Caco-2 (cell line): ENCODE results near the gene NDST1. TPM values are rescaled to one million over a fixed set of nuclear protein-coding genes. Genes with fewer than 3 reads are reported as not detected.

Source experiments
- BruUV-seq: library from RNA; stranded (reverse); fragments of 400-500 nt; replicated peaks from 2 replicates; lab custom pipeline; 2021; lab: Mats Ljungman, UMichigan
- CTCF ChIA-PET: fragments of 300-600 bp; sonication (Branson Sonifier 250); formaldehyde crosslinking; loops from one replicate; lab custom pipeline; 2022; ENCODE audit warnings: antibody characterized with exemption; lab: Charles Lee
- POLR2A ChIA-PET: fragments of 300-600 bp; sonication (Branson Sonifier 250); formaldehyde crosslinking; loops from one replicate; lab custom pipeline; 2022; ENCODE audit warnings: antibody characterized with exemption; lab: Charles Lee
- DNase-seq, 2 experiments: peaks; one replicate each; pipeline versions ENCODE4 v3.0.0 to v3.0.0-alpha.2; 2020 to 2022
- H3K27me3 ChIP-seq: replicated peaks from 2 replicates; pipeline ENCODE4 v1.6.0; 2011; ENCODE audit warnings: low read length; ENCODE audit not compliant: control insufficient read depth, insufficient read depth
- H3K36me3 ChIP-seq: 2 replicates; pipeline ENCODE4 v1.5.1; 2011; ENCODE audit warnings: low read length; ENCODE audit not compliant: control insufficient read depth, insufficient read depth
- H3K4me1 ChIP-seq: fragments of 250-450 bp; sonication (Bioruptor Pico); 2 replicates; pipeline ENCODE4 v1.5.1; 2020; ENCODE audit warnings: mild to moderate bottlenecking
- H3K4me3 ChIP-seq: 2 replicates; pipeline ENCODE4 v1.5.1; 2011; ENCODE audit warnings: low read depth, mild to moderate bottlenecking, control low read depth, low read length
- H3K9me3 ChIP-seq: fragments of 250-450 bp; sonication (Bioruptor Pico); 2 replicates; pipeline ENCODE4 v1.5.1; 2020; ENCODE audit warnings: mild to moderate bottlenecking, moderate library complexity
- H3K27ac Mint-ChIP-seq: one replicate; pipeline ENCODE4 v1.8.0; 2022; ENCODE audit warnings: mixed read lengths; ENCODE audit not compliant: unreplicated experiment
- H3K27me3 Mint-ChIP-seq: one replicate; pipeline ENCODE4 v1.8.0; 2022; ENCODE audit warnings: mixed read lengths; ENCODE audit not compliant: insufficient read depth, unreplicated experiment
- H3K36me3 Mint-ChIP-seq: one replicate; pipeline ENCODE4 v1.8.0; 2022; ENCODE audit warnings: mild to moderate bottlenecking, mixed read lengths; ENCODE audit not compliant: insufficient read depth, unreplicated experiment
- H3K4me1 Mint-ChIP-seq: one replicate; pipeline ENCODE4 v1.8.0; 2022; ENCODE audit warnings: low read depth, mixed read lengths; ENCODE audit not compliant: unreplicated experiment
- H3K4me3 Mint-ChIP-seq: one replicate; pipeline ENCODE4 v1.8.0; 2022; ENCODE audit warnings: mild to moderate bottlenecking, moderate library complexity, mixed read lengths; ENCODE audit not compliant: unreplicated experiment
- H3K9me3 Mint-ChIP-seq: one replicate; pipeline ENCODE4 v1.8.0; 2022; ENCODE audit warnings: mixed read lengths; ENCODE audit not compliant: unreplicated experiment
- CTCF ChIP-seq, 2 experiments: fragments of 200-600 bp in 1 of 2; IDR thresholded peaks; 1 replicate in 1 of 2; 2 replicates in 1 of 2; pipeline versions ENCODE4 v1.5.1 to v1.8.0; 2011 to 2022; ENCODE audit warnings: antibody characterized with exemption in 1 of 2, control low read depth in 1 of 2, inconsistent platforms in 1 of 2, low read depth in 1 of 2, low read length in 1 of 2, mild to moderate bottlenecking in 1 of 2, moderate library complexity in 1 of 2; ENCODE audit not compliant: insufficient read depth in 1 of 2, severe bottlenecking in 1 of 2, unreplicated experiment in 1 of 2
- intact Hi-C: fragments of 100-400 bp; cut with micrococcal nuclease; formaldehyde crosslinking; loops from one replicate; pipeline ENCODE4 v1.10.0; 2022; ENCODE audit not compliant: unreplicated experiment
- total RNA-seq: library from RNA; stranded (reverse); gene quantifications from 2 replicates; pipeline ENCODE4 v1.2.3, GENCODE V29; 2022

The NDST1 gene
- total RNA-seq, 1 experiment from 2014 or later, result 110 TPM

GRCh38 chr5:150487199-150488061 is 20.5 kb upstream of the NDST1 start:
- no TSS peak for BruUV-seq
- DNase-seq, result peak; percentile 41 to 49
- no peaks in the 10 kb centered on the region for H3K27me3 ChIP-seq
- no peaks in the 10 kb centered on the region for H3K27me3 Mint-ChIP-seq
- peak overlapping the region; percentile 66 for H3K4me3 Mint-ChIP-seq
- peaks cover 57% of the 10 kb centered on the region for H3K4me1 ChIP-seq
- POLR2A ChIA-PET, result interaction anchor here (0.8 to 1.9 kb wide), 3 partner anchors 13 to 37 kb away, joined by 3 to 10 read pairs (median 6); partner anchors contain the start of gene RPS14
- H3K9me3 ChIP-seq, result no peaks in the 10 kb centered on the region
- CTCF ChIA-PET, result interaction anchor here (0.8 to 1.4 kb wide), 2 partner anchors 12 to 30 kb away, joined by 3 read pairs; no protein-coding TSS in a partner anchor
- H3K4me3 ChIP-seq, result peak overlapping the region; percentile 99
- H3K27ac Mint-ChIP-seq, result peak overlapping the region; percentile 13
- peak; percentile 16 to 29 for TF ChIP-seq CTCF (IDR thresholded peaks at IDR 0.05; ENCODE audit: insufficient read depth in 1 of 2, low read depth in 1 of 2, low read length in 1 of 2, severe bottlenecking in 1 of 2, unreplicated experiment in 1 of 2)
- intact Hi-C loops, result no loop called here
- peaks cover 57% of the 10 kb centered on the region for H3K4me1 Mint-ChIP-seq
- H3K9me3 Mint-ChIP-seq, result no peaks in the 10 kb centered on the region
- peaks cover 35% of the 10 kb centered on the region for H3K36me3 Mint-ChIP-seq
- peaks cover 2% of the 10 kb centered on the region; the same call in 1 of the 2 replicates for H3K36me3 ChIP-seq

- intact Hi-C loops, result no loop called here
- H3K27me3 Mint-ChIP-seq, result no peaks in the 10 kb centered on the region
- peak overlapping the region; percentile 13 for H3K27ac Mint-ChIP-seq
- no peak for TF ChIP-seq CTCF (IDR thresholded peaks at IDR 0.05; ENCODE audit: insufficient read depth in 1 of 2, low read depth in 1 of 2, low read length in 1 of 2, severe bottlenecking in 1 of 2, unreplicated experiment in 1 of 2)
- peaks cover 41% of the 10 kb centered on the region for H3K36me3 Mint-ChIP-seq
- H3K4me1 ChIP-seq, result peaks cover 57% of the 10 kb centered on the region
- H3K9me3 ChIP-seq, result no peaks in the 10 kb centered on the region
- no peak overlapping the region for H3K4me3 ChIP-seq
- TSS peak; percentile 18 for BruUV-seq
- no peaks in the 10 kb centered on the region for H3K27me3 ChIP-seq
- peaks cover 3% of the 10 kb centered on the region; the same call in 1 of the 2 replicates for H3K36me3 ChIP-seq
- DNase-seq, result no peak
- H3K4me3 Mint-ChIP-seq, result peak overlapping the region; percentile 66
- peaks cover 54% of the 10 kb centered on the region for H3K4me1 Mint-ChIP-seq
- POLR2A ChIA-PET, result no interaction called here
- no peaks in the 10 kb centered on the region for H3K9me3 Mint-ChIP-seq
- CTCF ChIA-PET, result interaction anchor here (1.6 kb wide), 1 partner anchor 34 kb away, joined by 5 read pairs; no protein-coding TSS in a partner anchor
Observed at GRCh38 chr5:150488519-150489359, 19.2 kb upstream of the NDST1 start.
